ENCODE results near the gene ETFA. TPM values are rescaled to one million over a fixed set of nuclear protein-coding genes. Genes with fewer than 3 reads are reported as not detected.

The ETFA gene
- total RNA-seq, 1 donor from 2014 or later: 68.7 TPM

DNA sequence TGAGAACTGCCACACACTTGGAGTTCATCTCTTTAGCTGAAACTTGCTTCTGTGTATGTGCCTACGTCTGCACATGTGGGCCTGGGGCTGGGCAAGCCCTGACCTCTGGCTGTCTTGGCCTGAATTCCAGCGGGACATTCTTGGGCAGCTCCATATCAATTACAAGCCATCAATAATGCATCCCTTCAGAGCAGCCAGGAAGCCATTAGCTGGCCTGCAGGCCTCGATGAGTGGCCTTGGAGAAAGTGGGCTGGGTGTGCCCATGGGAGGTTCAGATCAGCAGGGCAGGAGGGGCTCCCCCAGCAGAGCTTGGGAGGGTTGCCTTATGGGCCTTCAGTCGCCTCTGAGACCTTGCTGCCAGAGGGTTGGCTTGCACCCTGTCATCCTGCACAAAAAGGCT, 124.1 kb downstream of the ETFA start:
- no peak overlapping the region for H3K4me3 ChIP-seq (ENCODE audit: low read depth, low read length)
- peaks cover 13% of the 10 kb centered on the region for H3K27me3 ChIP-seq (ENCODE audit: control insufficient read depth, insufficient read depth, low read length)
- TF ChIP-seq, protein P1, sequence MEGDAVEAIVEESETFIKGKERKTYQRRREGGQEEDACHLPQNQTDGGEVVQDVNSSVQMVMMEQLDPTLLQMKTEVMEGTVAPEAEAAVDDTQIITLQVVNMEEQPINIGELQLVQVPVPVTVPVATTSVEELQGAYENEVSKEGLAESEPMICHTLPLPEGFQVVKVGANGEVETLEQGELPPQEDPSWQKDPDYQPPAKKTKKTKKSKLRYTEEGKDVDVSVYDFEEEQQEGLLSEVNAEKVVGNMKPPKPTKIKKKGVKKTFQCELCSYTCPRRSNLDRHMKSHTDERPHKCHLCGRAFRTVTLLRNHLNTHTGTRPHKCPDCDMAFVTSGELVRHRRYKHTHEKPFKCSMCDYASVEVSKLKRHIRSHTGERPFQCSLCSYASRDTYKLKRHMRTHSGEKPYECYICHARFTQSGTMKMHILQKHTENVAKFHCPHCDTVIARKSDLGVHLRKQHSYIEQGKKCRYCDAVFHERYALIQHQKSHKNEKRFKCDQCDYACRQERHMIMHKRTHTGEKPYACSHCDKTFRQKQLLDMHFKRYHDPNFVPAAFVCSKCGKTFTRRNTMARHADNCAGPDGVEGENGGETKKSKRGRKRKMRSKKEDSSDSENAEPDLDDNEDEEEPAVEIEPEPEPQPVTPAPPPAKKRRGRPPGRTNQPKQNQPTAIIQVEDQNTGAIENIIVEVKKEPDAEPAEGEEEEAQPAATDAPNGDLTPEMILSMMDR (IDR thresholded peaks at IDR 0.05; ENCODE audit: insufficient read depth, low read length, poor library complexity, severe bottlenecking): no peak
- H3K36me3 ChIP-seq (ENCODE audit: control insufficient read depth, insufficient read depth, low read length): no peaks in the 10 kb centered on the region
- no peak for DNase-seq (ENCODE audit: low read depth)

DNA sequence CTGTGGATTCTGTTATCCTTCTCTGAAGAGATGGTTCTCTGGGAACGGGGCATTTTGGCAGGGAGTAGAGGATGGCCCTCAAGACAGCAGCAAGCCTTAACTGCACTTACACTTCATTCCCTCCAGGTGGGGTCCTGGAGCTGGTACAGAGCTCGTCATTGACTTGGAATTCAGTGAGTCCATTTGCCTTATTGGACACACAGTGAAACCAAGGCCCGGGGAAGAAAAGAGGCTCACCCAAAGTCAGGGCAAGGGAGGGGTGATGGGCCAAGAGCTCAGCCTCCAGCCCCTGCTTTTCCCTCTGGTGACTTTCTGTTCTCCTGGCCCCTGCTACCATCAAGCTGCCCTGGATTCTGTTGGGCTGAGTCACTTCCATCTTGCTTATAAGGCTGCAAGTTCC, 125.6 kb downstream of the ETFA start:
- Histone ChIP-seq H3K36me3 (ENCODE audit: control insufficient read depth, insufficient read depth, low read length) (no peaks in the 10 kb centered on the region), H3K4me3 (ENCODE audit: low read depth, low read length) (no peak overlapping the region), H3K27me3 (ENCODE audit: control insufficient read depth, insufficient read depth, low read length) (peaks cover 7% of the 10 kb centered on the region)
- TF ChIP-seq, protein P1 (IDR thresholded peaks at IDR 0.05; ENCODE audit: insufficient read depth, low read length, poor library complexity, severe bottlenecking): peak; percentile 59
- DNase-seq (ENCODE audit: low read depth): no peak

DNA sequence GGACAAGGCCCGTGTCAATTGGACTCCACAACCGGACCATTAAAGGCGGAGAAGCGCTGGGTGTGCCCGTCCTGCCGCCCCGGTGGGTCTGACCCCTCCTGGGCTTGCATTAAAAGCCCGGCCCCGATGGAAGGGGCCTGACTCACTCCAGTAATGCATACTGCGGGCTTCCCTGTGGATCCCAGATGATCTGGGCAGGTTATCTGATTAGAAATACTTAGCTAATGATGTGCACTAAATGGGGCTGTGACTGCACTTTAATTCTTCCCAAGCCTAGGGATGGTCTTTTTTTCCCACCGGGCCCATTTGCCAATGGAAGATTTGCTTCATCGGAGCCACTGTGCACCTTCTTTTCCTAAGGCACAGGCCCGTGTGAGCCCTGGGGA, 126.6 kb downstream of the ETFA start:
- Histone ChIP-seq H3K27me3 (ENCODE audit: control insufficient read depth, insufficient read depth, low read length) (no peaks in the 10 kb centered on the region), H3K36me3 (ENCODE audit: control insufficient read depth, insufficient read depth, low read length) (no peaks in the 10 kb centered on the region), H3K4me3 (ENCODE audit: low read depth, low read length) (no peak overlapping the region)
- no peak for DNase-seq (ENCODE audit: low read depth)
- TF ChIP-seq, protein P1 (IDR thresholded peaks at IDR 0.05; ENCODE audit: insufficient read depth, low read length, poor library complexity, severe bottlenecking): no peak

DNA sequence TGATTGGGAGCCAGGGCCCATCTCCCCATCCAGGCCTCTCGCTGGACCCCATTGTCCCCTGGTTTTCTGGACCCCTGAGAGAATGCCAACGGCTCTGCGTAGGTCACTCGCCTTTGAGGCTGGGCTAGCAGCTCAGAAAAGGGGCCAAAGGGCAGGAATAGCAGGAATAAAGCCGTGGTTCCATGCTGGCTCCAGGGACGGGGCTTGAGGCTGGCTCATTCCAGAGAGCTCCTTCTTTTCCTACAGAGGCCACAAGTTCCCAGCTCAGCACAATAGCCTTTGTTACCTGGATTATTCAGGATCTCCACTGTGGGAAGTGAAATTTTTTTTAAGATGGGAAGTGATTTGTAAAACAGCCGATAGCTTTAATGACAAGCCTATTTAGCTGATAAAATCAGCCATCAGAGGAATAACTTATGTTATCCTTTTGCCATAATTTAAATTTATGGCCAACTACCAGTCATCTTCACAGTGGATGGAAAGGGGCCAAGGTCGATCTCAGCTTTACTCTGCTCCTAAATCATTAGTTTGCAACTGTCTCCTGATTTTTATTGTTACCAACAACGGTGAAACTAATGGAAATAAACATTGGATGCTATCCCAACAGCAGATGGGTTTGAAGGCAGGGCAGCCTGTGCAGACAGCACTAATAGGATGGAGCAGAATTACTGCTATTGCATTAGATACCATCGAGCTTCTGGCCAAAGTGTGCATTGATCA, 127.2 kb downstream of the ETFA start:
- TF ChIP-seq, protein P1 (IDR thresholded peaks at IDR 0.05; ENCODE audit: insufficient read depth, low read length, poor library complexity, severe bottlenecking): no peak
- H3K36me3 ChIP-seq (ENCODE audit: control insufficient read depth, insufficient read depth, low read length): no peaks in the 10 kb centered on the region
- no peak overlapping the region for H3K4me3 ChIP-seq (ENCODE audit: low read depth, low read length)
- no peak for DNase-seq (ENCODE audit: low read depth)
- H3K27me3 ChIP-seq (ENCODE audit: control insufficient read depth, insufficient read depth, low read length): no peaks in the 10 kb centered on the region

DNA sequence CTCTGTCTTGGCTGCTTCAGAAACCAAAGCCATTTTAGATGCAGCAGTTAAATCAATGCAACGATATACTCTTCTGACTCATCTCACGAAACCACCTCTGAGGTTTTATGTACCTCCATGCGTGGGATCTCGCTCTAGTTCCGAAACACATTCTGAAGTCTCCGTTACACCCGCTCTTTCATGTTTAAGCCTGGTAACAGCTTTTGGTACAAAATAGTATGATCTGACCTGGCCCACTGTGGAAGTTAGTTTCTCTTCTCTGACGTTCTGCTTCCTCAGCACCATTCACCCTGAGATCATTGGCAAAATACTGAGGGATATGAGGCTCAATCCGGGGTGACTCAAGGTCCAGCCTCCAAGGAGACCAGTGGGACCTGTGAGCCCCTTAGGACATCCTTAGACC, 129.6 kb downstream of the ETFA start:
- H3K36me3 ChIP-seq (ENCODE audit: control insufficient read depth, insufficient read depth, low read length): no peaks in the 10 kb centered on the region
- peaks cover 12% of the 10 kb centered on the region for H3K27me3 ChIP-seq (ENCODE audit: control insufficient read depth, insufficient read depth, low read length)
- no peak for DNase-seq (ENCODE audit: low read depth)
- no peak overlapping the region for H3K4me3 ChIP-seq (ENCODE audit: low read depth, low read length)
- TF ChIP-seq, protein P1 (IDR thresholded peaks at IDR 0.05; ENCODE audit: insufficient read depth, low read length, poor library complexity, severe bottlenecking): no peak

DNA sequence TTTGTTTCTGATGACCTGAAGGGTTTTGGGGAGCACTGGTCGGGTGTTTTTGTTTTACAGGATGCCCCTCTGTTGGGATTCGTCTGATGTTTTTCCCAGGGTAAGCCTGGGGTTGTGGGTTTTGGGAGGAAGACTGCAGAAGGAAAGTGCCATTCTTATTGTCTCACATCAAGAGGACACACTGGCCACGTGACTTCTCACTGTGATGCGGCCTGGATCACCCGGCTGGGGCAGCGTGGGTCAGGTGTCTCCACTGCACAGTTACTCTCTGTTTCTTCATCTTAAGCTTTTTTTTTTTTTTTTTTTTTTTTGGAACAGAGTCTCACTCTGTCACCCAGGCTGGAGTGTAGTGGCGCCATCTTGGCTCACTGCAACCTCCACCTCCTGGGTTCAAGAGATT, 130.9 kb downstream of the ETFA start:
- Histone ChIP-seq H3K27me3 (ENCODE audit: control insufficient read depth, insufficient read depth, low read length) (peaks cover 14% of the 10 kb centered on the region), H3K36me3 (ENCODE audit: control insufficient read depth, insufficient read depth, low read length) (no peaks in the 10 kb centered on the region), H3K4me3 (ENCODE audit: low read depth, low read length) (no peak overlapping the region)
- no peak for DNase-seq (ENCODE audit: low read depth)
- TF ChIP-seq, protein P1 (IDR thresholded peaks at IDR 0.05; ENCODE audit: insufficient read depth, low read length, poor library complexity, severe bottlenecking): no peak

Data from kidney epithelial cell (primary cell).